Activated CD8-positive, alpha-beta T cell treated with anti-CD3 and anti-CD28 coated beads for 36 hours (primary cell): ENCODE results near the gene CD6. TPM values are rescaled to one million over a fixed set of nuclear protein-coding genes. Genes with fewer than 3 reads are reported as not detected.

Experiments used
- ATAC-seq: fragments of 200-7000 bp; cut with Tn5 transposase; one replicate; pipeline ENCODE4 v1.10.0; 2021; ENCODE audit warnings: mild to moderate bottlenecking, moderate library complexity
- CTCF ChIA-PET: fragments of 350-600 bp; sonication (Branson Sonifier 250); formaldehyde crosslinking; loops from one replicate; lab custom pipeline; 2021; ENCODE audit warnings: antibody characterized with exemption; lab: Charles Lee
- POLR2A ChIA-PET: fragments of 350-600 bp; sonication (Branson Sonifier 250); formaldehyde crosslinking; loops from one replicate; lab custom pipeline; 2021; ENCODE audit warnings: antibody characterized with exemption; lab: Charles Lee
- DNase-seq: peaks from one replicate; pipeline ENCODE4 v3.0.0-alpha.2; 2020
- H3K27ac Mint-ChIP-seq: one replicate; pipeline ENCODE4 v1.8.0; 2021; ENCODE audit warnings: mild to moderate bottlenecking, mixed read lengths
- H3K27me3 Mint-ChIP-seq: one replicate; pipeline ENCODE4 v1.8.0; 2021; ENCODE audit warnings: mixed read lengths
- H3K36me3 Mint-ChIP-seq: one replicate; pipeline ENCODE4 v1.8.0; 2021; ENCODE audit warnings: low read depth, mixed read lengths
- H3K4me1 Mint-ChIP-seq: one replicate; pipeline ENCODE4 v1.8.0; 2021; ENCODE audit warnings: low read depth, mixed read lengths
- H3K4me3 Mint-ChIP-seq: one replicate; pipeline ENCODE4 v1.8.0; 2021; ENCODE audit warnings: mild to moderate bottlenecking, moderate library complexity, mixed read lengths
- H3K9me3 Mint-ChIP-seq: one replicate; pipeline ENCODE4 v1.8.0; 2021; ENCODE audit warnings: mixed read lengths
- intact Hi-C: fragments of 100-400 bp; cut with micrococcal nuclease; formaldehyde crosslinking; loops from one replicate; pipeline ENCODE4 v1.10.0; 2022
- total RNA-seq, 2 experiments: library from RNA; stranded (reverse); gene quantifications; one replicate each; pipeline ENCODE4 v1.2.3, GENCODE V29; 2021
- TF ChIP-seq, protein P1 (sequence below): fragments of 200-600 bp; IDR thresholded peaks from one replicate; pipeline ENCODE4 v1.8.0; 2022; ENCODE audit warnings: antibody characterized with exemption, mild to moderate bottlenecking

Gene CD6
- total RNA-seq, 2 experiments from 2014 or later: 196 to 201 TPM

DNA sequence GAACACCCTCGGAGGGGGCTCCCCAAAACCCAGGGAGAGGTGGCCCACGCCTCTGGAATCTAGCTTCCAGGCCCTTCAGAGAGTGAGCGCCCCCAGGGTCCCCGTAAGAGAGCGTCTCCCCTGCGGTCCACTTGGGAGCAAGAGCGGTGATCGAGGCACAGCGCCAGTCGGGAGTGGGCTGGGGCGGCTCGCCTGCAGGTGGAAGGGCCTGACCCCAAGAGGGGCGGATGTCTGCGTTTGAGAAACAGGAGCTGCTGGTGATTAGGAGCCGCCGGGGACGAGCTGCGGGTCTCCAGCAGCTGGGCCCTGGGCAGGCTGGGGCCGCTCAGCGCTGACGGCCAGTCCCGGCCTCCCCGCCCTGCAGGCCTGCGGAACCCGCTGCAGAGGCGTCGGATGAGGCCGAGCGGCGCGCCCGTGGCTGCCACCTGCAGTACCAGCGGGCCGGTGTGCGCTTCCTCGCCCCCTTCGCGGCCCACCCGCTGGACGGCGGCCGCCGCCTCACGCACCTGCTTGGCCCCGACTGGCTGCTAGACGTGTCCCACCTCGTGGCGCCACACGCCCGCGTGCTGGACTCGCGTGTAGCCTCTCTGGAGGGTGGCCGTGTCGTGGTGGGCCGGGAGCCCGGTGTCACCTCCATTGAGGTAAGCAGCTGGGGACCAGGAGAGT, 37.2 kb upstream of the CD6 start:
- intact Hi-C loops: no loop called here
- ATAC-seq (no peak), DNase-seq (no peak)
- no peaks in the 10 kb centered on the region for H3K4me1 Mint-ChIP-seq
- ChIA-PET CTCF (no interaction called here), POLR2A (interaction anchor here (0.7 to 1.5 kb wide), 3 partner anchors 10 to 114 kb away, joined by 3 read pairs; no protein-coding TSS in a partner anchor)
- TF ChIP-seq, protein P1, sequence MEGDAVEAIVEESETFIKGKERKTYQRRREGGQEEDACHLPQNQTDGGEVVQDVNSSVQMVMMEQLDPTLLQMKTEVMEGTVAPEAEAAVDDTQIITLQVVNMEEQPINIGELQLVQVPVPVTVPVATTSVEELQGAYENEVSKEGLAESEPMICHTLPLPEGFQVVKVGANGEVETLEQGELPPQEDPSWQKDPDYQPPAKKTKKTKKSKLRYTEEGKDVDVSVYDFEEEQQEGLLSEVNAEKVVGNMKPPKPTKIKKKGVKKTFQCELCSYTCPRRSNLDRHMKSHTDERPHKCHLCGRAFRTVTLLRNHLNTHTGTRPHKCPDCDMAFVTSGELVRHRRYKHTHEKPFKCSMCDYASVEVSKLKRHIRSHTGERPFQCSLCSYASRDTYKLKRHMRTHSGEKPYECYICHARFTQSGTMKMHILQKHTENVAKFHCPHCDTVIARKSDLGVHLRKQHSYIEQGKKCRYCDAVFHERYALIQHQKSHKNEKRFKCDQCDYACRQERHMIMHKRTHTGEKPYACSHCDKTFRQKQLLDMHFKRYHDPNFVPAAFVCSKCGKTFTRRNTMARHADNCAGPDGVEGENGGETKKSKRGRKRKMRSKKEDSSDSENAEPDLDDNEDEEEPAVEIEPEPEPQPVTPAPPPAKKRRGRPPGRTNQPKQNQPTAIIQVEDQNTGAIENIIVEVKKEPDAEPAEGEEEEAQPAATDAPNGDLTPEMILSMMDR: no peak
- no peaks in the 10 kb centered on the region for H3K9me3 Mint-ChIP-seq
- no peaks in the 10 kb centered on the region for H3K36me3 Mint-ChIP-seq
- H3K27ac Mint-ChIP-seq: no peak overlapping the region
- H3K27me3 Mint-ChIP-seq: peaks cover 3% of the 10 kb centered on the region
- no peak overlapping the region for H3K4me3 Mint-ChIP-seq

DNA sequence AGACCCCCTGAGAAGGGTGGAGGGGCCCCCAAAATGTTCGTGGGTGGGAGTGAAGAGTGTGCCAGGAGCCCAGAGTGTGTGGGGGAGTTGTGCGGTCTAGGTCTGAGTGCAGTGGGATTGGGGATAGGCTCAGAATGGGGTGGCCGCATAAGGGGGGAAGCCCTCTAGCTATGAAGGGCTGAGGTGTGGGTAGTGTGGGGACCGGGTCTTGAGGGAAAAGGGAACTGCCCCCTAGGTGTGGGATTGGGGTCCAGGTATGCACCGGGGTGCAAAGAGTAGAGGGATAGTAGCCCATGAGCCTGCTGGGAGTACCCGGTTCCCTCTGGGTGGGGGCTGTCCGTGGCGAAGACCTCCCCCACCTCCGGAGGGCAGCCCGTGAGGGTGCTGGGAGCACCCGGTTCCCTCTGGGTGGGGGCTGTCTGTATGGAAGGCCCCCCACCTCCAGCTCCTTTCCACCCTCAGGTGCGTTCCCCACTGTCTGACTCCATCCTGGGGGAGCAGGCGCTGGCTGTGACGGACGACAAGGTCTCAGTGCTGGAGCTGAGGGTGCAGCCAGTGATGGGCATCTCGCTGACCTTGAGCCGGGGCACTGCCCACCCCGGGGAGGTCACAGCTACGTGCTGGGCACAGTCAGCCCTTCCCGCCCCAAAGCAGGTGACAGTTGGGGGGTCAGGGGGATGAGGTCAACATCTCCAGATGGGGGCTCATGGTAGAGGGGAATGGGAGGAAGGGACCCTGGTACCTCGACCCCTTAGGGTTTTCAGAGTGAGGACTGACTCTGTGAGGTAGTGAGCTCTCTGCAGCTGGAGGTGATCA, 36.5 kb upstream of the CD6 start:
- POLR2A ChIA-PET: interaction anchor here (1.0 to 1.5 kb wide), 4 partner anchors 11 to 20 kb away, joined by 3 to 5 read pairs (median 3); no protein-coding TSS in a partner anchor

GRCh38 chr11:60935676-60936442, 35.6 kb upstream of the CD6 start:
- ATAC-seq (no peak), DNase-seq (no peak)
- Mint-ChIP-seq H3K27me3 (peaks cover 1% of the 10 kb centered on the region), H3K36me3 (no peaks in the 10 kb centered on the region), H3K4me3 (no peak overlapping the region), H3K4me1 (no peaks in the 10 kb centered on the region), H3K9me3 (no peaks in the 10 kb centered on the region), H3K27ac (no peak overlapping the region)
- intact Hi-C loops: no loop called here
- TF ChIP-seq, protein P1: no peak
- ChIA-PET POLR2A (interaction anchor here (1.0 to 1.5 kb wide), 4 partner anchors 10 to 20 kb away, joined by 3 to 5 read pairs (median 3); no protein-coding TSS in a partner anchor), CTCF (no interaction called here)

More for the DNA sequence above, 36.5 kb upstream of the CD6 start:
- Mint-ChIP-seq H3K36me3 (no peaks in the 10 kb centered on the region), H3K27me3 (peaks cover 1% of the 10 kb centered on the region), H3K4me3 (no peak overlapping the region), H3K9me3 (no peaks in the 10 kb centered on the region), H3K27ac (no peak overlapping the region), H3K4me1 (no peaks in the 10 kb centered on the region)
- CTCF ChIA-PET: no interaction called here
- no peak for DNase-seq
- ATAC-seq: no peak
- intact Hi-C loops: no loop called here
- TF ChIP-seq, protein P1: no peak

- H3K4me1 Mint-ChIP-seq: no peaks in the 10 kb centered on the region
- DNase-seq: no peak
- H3K9me3 Mint-ChIP-seq: no peaks in the 10 kb centered on the region
- no peak for ATAC-seq
- intact Hi-C loops: no loop called here
- POLR2A ChIA-PET: interaction anchor here (1.3 kb wide), 1 partner anchor 9 kb away, joined by 3 read pairs; no protein-coding TSS in a partner anchor
- no peaks in the 10 kb centered on the region for H3K36me3 Mint-ChIP-seq
- H3K27me3 Mint-ChIP-seq: peaks cover 1% of the 10 kb centered on the region
- H3K27ac Mint-ChIP-seq: no peak overlapping the region
- CTCF ChIA-PET: no interaction called here
- no peak overlapping the region for H3K4me3 Mint-ChIP-seq
- TF ChIP-seq, protein P1: no peak
These were observed 34.9 kb upstream of the CD6 start for GRCh38 chr11:60936467-60937143.
